ENCODE measurements around the gene SUN5. TPM values are rescaled to one million over a fixed set of nuclear protein-coding genes. Genes with fewer than 3 reads are reported as not detected.

Gene SUN5
- total and polyA plus RNA-seq, 2 of the 8 experiments (the other 6 are each of a cell fraction or from before 2014, with no cell fraction given): not detected

DNA sequence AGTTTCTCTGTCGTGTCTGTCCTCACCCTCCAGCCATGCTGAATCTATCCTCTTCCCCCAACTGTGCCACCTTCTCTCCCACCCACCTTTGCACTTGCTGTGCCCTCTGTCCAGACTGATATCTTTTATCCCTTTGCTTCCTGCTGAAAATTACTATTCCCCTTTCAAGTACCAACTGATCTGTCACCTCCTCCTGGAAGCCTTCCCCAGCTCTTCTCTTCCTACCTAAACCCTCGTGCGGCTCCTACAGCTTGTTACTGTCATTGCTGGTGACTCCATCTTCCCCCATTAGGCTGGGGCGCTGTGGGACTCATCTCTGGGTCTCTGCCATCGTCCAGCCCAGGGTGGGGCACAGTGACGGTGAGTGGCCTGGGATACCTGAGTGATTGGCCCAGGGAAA lies 28.3 kb upstream of the SUN5 start:
- H2AK5ac ChIP-seq (ENCODE audit: low read depth, low read length): no peak overlapping the region
- no peak overlapping the region for H2BK5ac ChIP-seq (ENCODE audit: low read depth, low read length)
- FAIRE-seq: no peak
- H3K4me1 ChIP-seq (replicated peaks in 1 of 4; ENCODE audit: control insufficient read depth in 3 of 4, insufficient read depth in 4 of 4, low read length in 3 of 4): no peaks in the 10 kb centered on the region
- no peak overlapping the region for H2BK120ac ChIP-seq (replicated peaks; ENCODE audit: low read depth, low read length)
- H3K79me2 ChIP-seq (ENCODE audit: control insufficient read depth in 1 of 2, insufficient read depth in 2 of 2, low read length in 2 of 2): no peaks in the 10 kb centered on the region
- H3K27ac ChIP-seq (ENCODE audit: low read depth, low read length): no peak overlapping the region
- H3K14ac ChIP-seq (ENCODE audit: insufficient read length): no peak overlapping the region
- H4K20me1 ChIP-seq (replicated peaks in 1 of 2; ENCODE audit: control insufficient read depth in 1 of 2, insufficient read depth in 2 of 2, low read length in 2 of 2): peaks cover 0 to 2% of the 10 kb centered on the region in 2 experiments
- no peaks in the 10 kb centered on the region for H3K23me2 ChIP-seq (ENCODE audit: low read depth, low read length)
- 80% methylated on average over 6 of the region's 6 CpGs; no CpG with 5 or more reads in 1 of the 2 experiments for WGBS, 2 experiments (ENCODE audit: extremely low coverage in 1 of 2, insufficient coverage in 1 of 2, insufficient read length in 1 of 2, insufficient replicate concordance in 2 of 2, low coverage in 1 of 2, low lambda C conversion rate in 2 of 2, missing lambda C conversion rate in 1 of 2)
- H4K91ac ChIP-seq (replicated peaks; ENCODE audit: insufficient read length, low read length): no peak overlapping the region
- H3K79me1 ChIP-seq (ENCODE audit: low read depth, low read length): no peaks in the 10 kb centered on the region
- POLR2A ChIA-PET (ENCODE audit: partially characterized antibody): no interaction called here
- no peak overlapping the region for H2AFZ ChIP-seq (ENCODE audit: low read length)
- CTCF ChIA-PET (ENCODE audit: partially characterized antibody): interaction anchor here (1.3 to 1.7 kb wide), 2 partner anchors 19 to 39 kb away, joined by 3 to 5 read pairs; no protein-coding TSS in a partner anchor
- no peak overlapping the region for H2BK20ac ChIP-seq (ENCODE audit: low read length)
- H3K4ac ChIP-seq (replicated peaks; ENCODE audit: insufficient read length, low read depth, low read length): no peak overlapping the region
- no peak overlapping the region for H3K23ac ChIP-seq (ENCODE audit: insufficient read length)
- no peak overlapping the region for H3K56ac ChIP-seq (replicated peaks; ENCODE audit: insufficient read length, low read depth, low read length)
- no peak for TF ChIP-seq BCL11A (IDR thresholded peaks at IDR 0.05; ENCODE audit: low read depth in 2 of 2, low read length in 2 of 2)
- no peak for TF ChIP-seq TAF7 (optimal IDR thresholded peaks at IDR 0.05; ENCODE audit: borderline replicate concordance, low read depth, low read length)
- TF ChIP-seq RAD21 (IDR thresholded peaks at IDR 0.05 in 1 of 2, conservative IDR thresholded peaks at IDR 0.05 in 1 of 2; ENCODE audit: low read depth in 2 of 2, low read length in 2 of 2): no peak
- H4K8ac ChIP-seq (ENCODE audit: extremely low read depth, insufficient read depth, low read length): no peak overlapping the region; the same call in 1 of the 2 replicates
- no peak overlapping the region for H2BK15ac ChIP-seq (ENCODE audit: low read length)
- no peak overlapping the region for H3K4me2 ChIP-seq (ENCODE audit: insufficient read depth in 1 of 2, low read depth in 2 of 2, low read length in 2 of 2)
- no peaks in the 10 kb centered on the region for H3K36me3 ChIP-seq (ENCODE audit: control insufficient read depth in 2 of 4, insufficient read depth in 4 of 4, low read length in 3 of 4)
- no peaks in the 10 kb centered on the region for H3K27me3 ChIP-seq (replicated peaks in 1 of 4; ENCODE audit: control insufficient read depth in 3 of 4, extremely low read depth in 1 of 4, insufficient read depth in 3 of 4, low read length in 3 of 4)
- no peak overlapping the region for H3K18ac ChIP-seq (ENCODE audit: extremely low read depth, low read length)
- no peak overlapping the region for H4K5ac ChIP-seq (ENCODE audit: insufficient read length, low read depth, low read length)
- no peak overlapping the region for H3K9ac ChIP-seq (replicated peaks in 1 of 4; ENCODE audit: extremely low read depth in 1 of 4, low read depth in 3 of 4, low read length in 3 of 4)
- H3K9me3 ChIP-seq (ENCODE audit: insufficient read depth in 2 of 2, low read depth in 1 of 2, low read length in 1 of 2): no peaks in the 10 kb centered on the region
- no peak for DNase-seq (ENCODE audit: low read depth in 1 of 2, low spot score in 2 of 2)
- no peak overlapping the region for H2BK12ac ChIP-seq (ENCODE audit: low read depth, low read length)
- no peak overlapping the region for H3K4me3 ChIP-seq (ENCODE audit: extremely low read depth in 1 of 4, insufficient read depth in 2 of 4, low read depth in 3 of 4, low read length in 4 of 4)
